ENCODE measurements around the gene PDLIM4.

PDLIM4 gene

DNA sequence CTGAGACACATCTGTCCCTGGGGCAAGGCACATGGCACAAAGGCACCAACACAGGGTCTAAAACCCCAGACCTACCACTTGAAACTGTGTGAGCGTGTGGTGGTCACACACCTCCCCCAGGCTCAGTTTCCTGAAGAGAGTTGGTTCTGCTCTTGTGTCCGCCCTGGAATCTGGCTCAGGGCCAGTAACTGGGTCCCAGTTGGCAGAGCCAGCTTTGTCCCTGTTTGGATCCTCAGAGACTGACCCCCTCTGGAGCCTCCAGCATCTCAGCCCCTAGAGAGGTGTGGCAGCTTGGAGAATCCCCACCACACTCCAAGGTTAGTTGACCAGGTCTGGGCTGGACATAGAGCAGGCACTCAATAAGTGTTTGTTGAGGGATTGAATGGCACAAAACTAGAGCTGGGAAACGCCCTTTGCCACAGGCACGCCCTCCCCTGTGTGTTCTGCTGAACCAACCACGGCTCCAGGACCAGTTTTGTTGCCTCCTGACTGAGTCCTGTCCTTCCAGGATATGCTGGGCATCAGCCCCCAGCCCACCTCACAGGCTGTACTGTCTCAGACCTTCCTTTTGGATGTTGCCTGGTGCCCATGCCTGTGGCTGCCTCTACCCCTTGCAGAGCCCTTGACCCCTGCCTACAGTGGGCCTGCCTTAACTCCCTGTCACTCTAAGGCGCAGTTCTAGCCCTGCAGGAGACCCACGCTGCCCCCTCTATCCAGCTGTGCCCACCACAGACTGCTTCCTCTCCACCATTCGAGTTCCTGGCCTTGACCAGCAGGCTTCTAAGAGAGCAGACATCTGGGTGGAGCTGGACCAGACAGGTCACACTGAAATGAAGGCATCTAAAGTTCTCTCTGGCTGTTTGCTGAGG is 3.8 kb upstream of the PDLIM4 start:
- DNase-seq (ENCODE audit: low read depth) = no peak

GRCh38 chr5:132254321-132254977 is 3.0 kb upstream of the PDLIM4 start:
- no peak for DNase-seq (ENCODE audit: low read depth)

DNA sequence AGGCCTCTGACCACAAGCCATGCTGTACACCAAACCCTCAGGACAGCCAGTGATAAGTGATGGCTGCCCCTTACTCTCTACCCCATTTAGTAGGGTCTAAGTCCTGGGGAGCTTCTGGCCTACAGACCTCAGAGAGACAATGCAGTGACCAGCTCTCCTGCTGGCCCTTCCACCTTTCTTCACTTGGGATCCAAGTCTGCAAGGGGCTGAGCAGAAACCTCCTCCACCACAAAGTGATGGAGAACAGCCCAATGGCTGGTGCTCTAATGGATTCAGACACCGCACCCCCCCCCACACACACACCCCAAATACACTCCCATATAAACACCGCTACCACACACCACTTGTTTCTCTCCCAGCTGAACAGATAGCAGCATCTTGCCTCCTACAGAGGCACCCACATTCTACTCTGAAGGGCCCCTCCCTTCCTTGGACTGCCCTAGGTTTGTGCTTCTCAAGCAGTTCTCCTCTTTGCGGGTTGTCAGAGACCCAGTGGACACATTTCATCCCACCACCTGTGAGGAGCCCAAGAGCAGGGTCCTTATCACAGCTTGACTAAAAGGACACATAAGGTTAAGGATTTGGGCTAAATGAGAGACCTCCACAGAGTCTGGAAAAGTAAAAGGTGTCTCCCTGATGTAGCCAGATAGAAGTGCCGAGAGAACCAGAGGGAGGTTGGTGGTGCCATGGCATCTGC is 1.3 kb upstream of the PDLIM4 start:
- DNase-seq (ENCODE audit: low read depth) = no peak

DNA sequence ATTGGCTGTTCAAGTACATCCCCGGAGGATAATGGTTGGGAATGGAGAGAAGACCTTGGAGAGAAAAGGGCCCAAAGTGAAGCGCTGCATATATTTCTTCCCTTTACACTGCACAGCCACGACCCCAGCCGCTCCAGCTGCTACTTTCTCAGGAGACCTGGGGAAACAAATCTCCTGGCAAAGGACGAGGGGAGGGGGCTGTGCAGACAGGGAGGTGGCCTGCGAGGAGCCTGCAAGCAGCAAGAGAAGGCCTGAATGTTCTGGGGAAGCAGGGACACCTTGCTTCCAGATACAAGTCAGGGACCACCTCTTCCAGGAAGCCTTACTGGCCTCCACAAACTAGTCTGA is 739 bp upstream of the PDLIM4 start:
- no peak for DNase-seq (ENCODE audit: low read depth)

- no peak for DNase-seq (ENCODE audit: low read depth)
Observed at GRCh38 chr5:132258102-132259068, 889 bp downstream of the PDLIM4 start.

GRCh38 chr5:132259069-132259851 is 1.8 kb downstream of the PDLIM4 start:
- no peak for DNase-seq (ENCODE audit: low read depth)

DNA sequence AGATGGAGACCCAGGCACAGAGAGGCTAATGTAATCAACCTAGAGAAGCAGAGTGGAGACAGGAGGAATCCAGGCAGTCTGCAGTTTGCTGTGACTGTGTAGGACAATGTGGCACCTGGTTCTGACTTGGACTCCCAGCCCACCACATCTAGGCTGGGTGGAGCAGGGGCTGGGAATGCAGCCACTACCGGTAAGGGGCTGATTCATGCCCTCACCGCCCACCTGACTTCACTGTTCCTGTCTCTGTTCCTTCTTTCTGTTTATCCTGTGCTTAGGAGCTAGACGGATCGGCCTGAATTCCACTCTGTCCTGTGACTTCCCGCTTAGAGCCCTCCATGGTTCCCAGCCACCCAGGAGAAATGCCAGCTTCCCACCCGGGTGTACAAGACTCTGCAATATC is 2.6 kb downstream of the PDLIM4 start:
- no peak for DNase-seq (ENCODE audit: low read depth)

DNA sequence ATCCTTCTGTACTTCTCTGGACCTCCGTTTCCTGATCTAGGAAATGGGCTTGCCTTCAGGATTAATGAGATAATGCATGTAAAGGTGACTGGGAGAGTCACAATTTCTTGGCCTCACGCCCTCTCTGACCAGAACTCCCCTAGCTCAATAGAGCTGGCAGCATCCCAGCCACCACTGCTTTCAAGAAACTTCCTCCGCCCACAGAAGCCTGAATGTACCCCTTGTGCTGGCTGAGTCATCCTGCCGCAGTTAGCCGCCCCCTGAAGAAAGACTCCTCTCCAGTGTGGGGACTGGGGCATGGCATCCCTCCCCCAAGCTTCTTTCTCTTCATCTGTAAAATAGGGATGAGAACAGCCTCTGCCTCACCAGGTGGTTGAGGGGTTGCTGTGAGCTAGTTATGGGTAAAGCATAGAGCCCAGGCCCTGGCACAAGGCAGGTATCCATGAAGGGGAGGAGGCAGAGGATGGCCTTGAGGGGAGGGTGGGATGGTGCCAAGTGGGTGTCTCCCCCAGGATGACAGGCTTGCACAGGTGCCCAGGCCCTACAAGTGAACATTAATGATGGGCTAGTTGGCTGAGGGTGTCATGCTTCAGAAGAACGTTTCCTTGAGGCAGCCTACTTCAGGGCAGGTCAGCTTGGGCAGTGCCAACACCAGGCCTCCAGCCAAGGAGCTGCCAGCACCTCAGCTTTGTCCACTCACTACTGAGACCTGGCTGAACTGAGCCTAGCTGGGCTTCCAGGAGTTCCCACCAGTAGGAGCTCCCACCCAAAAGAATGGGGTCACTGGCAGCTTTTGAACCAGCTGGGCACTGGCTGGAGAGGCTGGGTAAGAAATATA is 3.4 kb downstream of the PDLIM4 start:
- no peak for DNase-seq (ENCODE audit: low read depth)

GRCh38 chr5:132261881-132262845 is 4.7 kb downstream of the PDLIM4 start:
- DNase-seq (ENCODE audit: low read depth) = no peak

- no peak for DNase-seq (ENCODE audit: low read depth)
Observed at GRCh38 chr5:132262882-132263547, 5.5 kb downstream of the PDLIM4 start.

DNA sequence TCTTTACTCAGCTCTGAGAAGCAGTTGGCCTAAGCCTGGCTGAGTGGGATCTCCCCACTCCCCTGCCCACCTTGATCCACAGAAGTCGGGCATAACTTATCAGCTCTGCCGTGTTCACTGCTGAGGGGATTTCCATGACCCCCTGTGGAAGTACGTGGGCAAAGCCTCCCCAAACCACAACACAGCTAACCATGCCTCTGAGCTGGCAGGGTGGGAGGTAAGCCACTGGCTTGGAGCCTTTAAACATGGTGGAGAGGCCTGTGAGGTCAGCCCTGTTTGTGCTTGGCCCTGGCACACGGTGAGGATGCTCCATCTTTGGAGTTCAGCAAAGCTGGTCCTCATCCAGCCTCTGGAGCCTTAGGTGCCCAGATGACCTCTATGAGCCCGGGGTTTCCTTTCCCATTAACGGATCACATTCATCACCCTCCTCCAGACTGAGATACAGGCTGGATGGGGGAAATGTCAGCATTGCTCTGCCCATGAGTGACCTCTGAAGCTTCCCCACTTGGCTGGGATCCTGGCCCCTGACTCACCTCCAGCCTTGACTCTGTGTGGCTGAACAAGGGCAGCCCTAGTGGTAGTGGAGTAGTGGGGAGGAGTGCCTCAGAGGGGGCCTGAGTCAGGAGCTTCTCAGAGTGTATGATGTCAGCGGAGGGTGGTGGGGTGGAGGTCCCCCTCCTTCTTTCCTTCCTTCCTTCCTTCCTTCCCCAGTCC is 6.2 kb downstream of the PDLIM4 start:
- no peak for DNase-seq (ENCODE audit: low read depth)

DNA sequence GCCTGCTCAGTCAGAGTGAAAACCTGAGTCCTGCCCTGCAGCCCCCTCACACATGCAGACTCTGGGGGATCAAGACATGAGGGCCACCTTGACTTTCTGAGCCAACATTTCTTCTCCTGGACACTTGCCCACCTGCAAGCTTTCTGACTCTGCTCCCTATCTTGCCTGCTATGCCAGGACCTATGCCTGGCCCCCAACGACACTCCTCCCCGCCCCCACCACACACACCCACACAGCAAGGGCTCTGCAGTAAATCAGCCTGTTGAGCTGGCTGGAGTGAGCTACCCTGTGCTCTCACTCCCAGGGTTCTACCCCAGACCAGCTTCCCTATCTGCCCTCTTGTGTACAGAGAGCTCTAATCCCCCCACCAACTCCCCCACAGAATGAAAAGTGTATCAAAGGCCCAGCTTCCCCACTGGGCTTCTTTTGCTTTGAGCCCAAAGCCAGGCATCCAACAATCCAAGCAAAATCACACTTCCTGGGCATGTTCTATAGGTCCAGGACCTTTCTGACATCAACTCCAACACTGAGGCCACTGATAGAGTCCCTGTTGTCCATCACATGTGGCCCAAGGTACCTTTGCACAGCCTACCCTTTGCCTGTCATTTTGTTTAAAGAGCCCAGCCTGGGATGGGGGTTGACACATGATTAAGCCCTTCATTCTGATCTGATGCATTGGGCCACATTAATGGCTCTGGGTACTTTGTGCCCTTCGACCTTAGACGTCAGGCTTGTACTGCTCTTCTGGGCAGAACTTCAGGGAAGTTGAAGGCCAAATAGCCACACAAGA is 7.2 kb downstream of the PDLIM4 start:
- no peak for DNase-seq (ENCODE audit: low read depth)

GRCh38 chr5:132265336-132266030 is 8.0 kb downstream of the PDLIM4 start:
- no peak for DNase-seq (ENCODE audit: low read depth)

DNA sequence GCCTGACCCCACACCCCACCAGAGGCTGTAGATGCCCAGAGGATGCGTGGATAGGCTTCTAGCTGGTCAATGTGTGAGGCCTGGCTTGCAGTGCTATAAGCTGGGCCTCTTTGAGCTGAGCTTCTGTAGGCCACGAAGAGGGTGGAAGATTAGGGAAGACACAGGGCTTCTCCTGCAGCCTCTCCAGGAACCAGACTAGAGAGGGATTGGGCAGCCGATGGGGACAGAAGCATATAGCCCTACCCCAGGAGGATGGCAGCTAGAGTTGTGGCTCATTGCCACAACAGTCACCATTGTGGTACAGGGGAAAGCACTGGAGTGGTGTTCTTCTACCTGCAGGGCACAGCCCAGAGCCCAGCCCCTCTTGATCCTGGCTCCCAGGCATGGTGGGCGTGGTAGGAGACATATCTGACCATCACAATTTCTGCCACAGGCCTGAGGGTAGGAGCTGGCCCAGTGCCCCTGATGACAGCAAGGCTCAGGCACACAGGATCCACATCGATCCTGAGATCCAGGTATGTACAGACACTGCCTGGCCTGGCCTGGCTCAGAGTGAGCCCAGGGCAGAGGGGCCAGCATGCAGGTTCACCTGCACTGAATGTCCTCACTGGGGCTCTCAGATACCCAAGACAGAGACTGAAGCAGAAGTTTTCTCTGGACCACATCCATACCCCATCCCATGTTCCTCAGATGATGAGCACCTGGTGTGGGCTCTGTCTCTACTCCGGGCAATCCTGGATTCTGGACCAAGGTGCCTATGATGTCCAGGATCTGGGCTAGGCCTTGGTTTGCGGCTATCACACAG is 8.7 kb downstream of the PDLIM4 start:
- DNase-seq (ENCODE audit: low read depth) = no peak

DNA sequence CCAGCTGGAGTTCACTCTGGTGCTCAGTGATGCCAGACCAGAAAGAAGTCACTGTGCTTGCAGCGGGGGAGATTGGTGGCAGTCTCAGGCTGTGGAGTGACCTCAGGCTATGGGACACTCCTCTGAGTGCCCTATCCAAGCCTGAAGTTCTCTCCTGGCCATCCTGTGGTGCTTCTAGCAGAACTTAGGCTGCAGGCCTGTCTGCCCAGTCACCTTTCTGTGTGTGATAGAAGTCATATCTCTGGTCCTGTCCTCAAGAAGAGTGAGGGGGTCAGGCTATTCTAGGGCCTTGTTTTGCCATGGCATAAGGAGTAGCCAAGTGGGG is 9.3 kb downstream of the PDLIM4 start:
- no peak for DNase-seq (ENCODE audit: low read depth)
